ENCODE results near the gene GPR37.

GPR37 gene

GRCh38 chr7:124751027-124751426, 14.6 kb downstream of the GPR37 start:
- peaks cover 11% of the 10 kb centered on the region for H3K27me3 Mint-ChIP-seq

GRCh38 chr7:124747072-124747471, 18.5 kb downstream of the GPR37 start:
- peaks cover 11% of the 10 kb centered on the region for H3K27me3 Mint-ChIP-seq
- no peaks in the 10 kb centered on the region for H3K36me3 Mint-ChIP-seq (ENCODE audit: insufficient read depth)
- no peak overlapping the region for H3K27ac Mint-ChIP-seq (ENCODE audit: low read depth)
- H3K9me3 Mint-ChIP-seq: no peaks in the 10 kb centered on the region
- DNase-seq (ENCODE audit: low spot score in 2 of 2) (no peak), ATAC-seq (replicated peaks; ENCODE audit: extremely low read depth, poor library complexity, severe bottlenecking) (no peak)
- no peak overlapping the region for H3K4me3 Mint-ChIP-seq
- no peaks in the 10 kb centered on the region for H3K4me1 Mint-ChIP-seq

More at GRCh38 chr7:124751027-124751426, 14.6 kb downstream of the GPR37 start:
- no peak for DNase-seq (ENCODE audit: low spot score in 2 of 2)
- no peak for ATAC-seq (replicated peaks; ENCODE audit: extremely low read depth, poor library complexity, severe bottlenecking)
- no peak overlapping the region for H3K27ac Mint-ChIP-seq (ENCODE audit: low read depth)
- no peaks in the 10 kb centered on the region for H3K4me1 Mint-ChIP-seq
- H3K36me3 Mint-ChIP-seq (ENCODE audit: insufficient read depth): no peaks in the 10 kb centered on the region
- no peak overlapping the region for H3K4me3 Mint-ChIP-seq
- H3K9me3 Mint-ChIP-seq: no peaks in the 10 kb centered on the region

- Mint-ChIP-seq H3K27me3 (peaks cover 7% of the 10 kb centered on the region), H3K36me3 (ENCODE audit: insufficient read depth) (no peaks in the 10 kb centered on the region), H3K9me3 (peaks cover 3% of the 10 kb centered on the region), H3K27ac (ENCODE audit: low read depth) (no peak overlapping the region), H3K4me1 (no peaks in the 10 kb centered on the region), H3K4me3 (no peak overlapping the region)
- ATAC-seq (replicated peaks; ENCODE audit: extremely low read depth, poor library complexity, severe bottlenecking): no peak
- DNase-seq (ENCODE audit: low spot score in 2 of 2): no peak
Observed at GRCh38 chr7:124738639-124739038, 27.0 kb downstream of the GPR37 start.

- no peak overlapping the region for H3K4me3 Mint-ChIP-seq
- no peak overlapping the region for H3K27ac Mint-ChIP-seq (ENCODE audit: low read depth)
- H3K36me3 Mint-ChIP-seq (ENCODE audit: insufficient read depth): no peaks in the 10 kb centered on the region
- no peaks in the 10 kb centered on the region for H3K4me1 Mint-ChIP-seq
- ATAC-seq (replicated peaks; ENCODE audit: extremely low read depth, poor library complexity, severe bottlenecking) (no peak), DNase-seq (ENCODE audit: low spot score in 2 of 2) (no peak)
- peaks cover 3% of the 10 kb centered on the region for H3K9me3 Mint-ChIP-seq
- H3K27me3 Mint-ChIP-seq: peaks cover 7% of the 10 kb centered on the region
Observed at GRCh38 chr7:124737760-124738300, 27.8 kb downstream of the GPR37 start.

GRCh38 chr7:124728610-124729009, 37.0 kb downstream of the GPR37 start:
- DNase-seq (ENCODE audit: low spot score in 2 of 2): no peak
- Mint-ChIP-seq H3K4me1 (no peaks in the 10 kb centered on the region), H3K36me3 (ENCODE audit: insufficient read depth) (peaks cover 4% of the 10 kb centered on the region), H3K9me3 (peaks cover 9% of the 10 kb centered on the region), H3K4me3 (no peak overlapping the region), H3K27ac (ENCODE audit: low read depth) (no peak overlapping the region), H3K27me3 (peaks cover 17% of the 10 kb centered on the region)
- no peak for ATAC-seq (replicated peaks; ENCODE audit: extremely low read depth, poor library complexity, severe bottlenecking)

- no peak for DNase-seq (ENCODE audit: low spot score in 2 of 2)
- H3K27ac Mint-ChIP-seq (ENCODE audit: low read depth): no peak overlapping the region
- H3K4me3 Mint-ChIP-seq: no peak overlapping the region
- peaks cover 5% of the 10 kb centered on the region for H3K27me3 Mint-ChIP-seq
- H3K36me3 Mint-ChIP-seq (ENCODE audit: insufficient read depth): peaks cover 3% of the 10 kb centered on the region
- H3K9me3 Mint-ChIP-seq: peaks cover 3% of the 10 kb centered on the region
- no peaks in the 10 kb centered on the region for H3K4me1 Mint-ChIP-seq
- ATAC-seq (replicated peaks; ENCODE audit: extremely low read depth, poor library complexity, severe bottlenecking): no peak
Observed at GRCh38 chr7:124724507-124725192, 40.9 kb downstream of the GPR37 start.

- no peak for DNase-seq (ENCODE audit: low spot score in 2 of 2)
- peaks cover 3% of the 10 kb centered on the region for H3K36me3 Mint-ChIP-seq (ENCODE audit: insufficient read depth)
- H3K27ac Mint-ChIP-seq (ENCODE audit: low read depth): no peak overlapping the region
- no peaks in the 10 kb centered on the region for H3K27me3 Mint-ChIP-seq
- ATAC-seq (replicated peaks; ENCODE audit: extremely low read depth, poor library complexity, severe bottlenecking): no peak
- H3K9me3 Mint-ChIP-seq: no peaks in the 10 kb centered on the region
- no peak overlapping the region for H3K4me3 Mint-ChIP-seq
- no peaks in the 10 kb centered on the region for H3K4me1 Mint-ChIP-seq
Observed at GRCh38 chr7:124724079-124724478, 41.5 kb downstream of the GPR37 start.

- Mint-ChIP-seq H3K27me3 (no peaks in the 10 kb centered on the region), H3K4me1 (no peaks in the 10 kb centered on the region), H3K9me3 (no peaks in the 10 kb centered on the region), H3K27ac (ENCODE audit: low read depth) (no peak overlapping the region), H3K4me3 (no peak overlapping the region), H3K36me3 (ENCODE audit: insufficient read depth) (peaks cover 3% of the 10 kb centered on the region)
- ATAC-seq (replicated peaks; ENCODE audit: extremely low read depth, poor library complexity, severe bottlenecking) (no peak), DNase-seq (ENCODE audit: low spot score in 2 of 2) (no peak)
Observed at GRCh38 chr7:124723012-124723411, 42.6 kb downstream of the GPR37 start.

- Mint-ChIP-seq H3K4me3 (no peak overlapping the region), H3K27ac (ENCODE audit: low read depth) (no peak overlapping the region), H3K9me3 (no peaks in the 10 kb centered on the region), H3K36me3 (ENCODE audit: insufficient read depth) (peaks cover 3% of the 10 kb centered on the region), H3K4me1 (no peaks in the 10 kb centered on the region), H3K27me3 (no peaks in the 10 kb centered on the region)
- no peak for ATAC-seq (replicated peaks; ENCODE audit: extremely low read depth, poor library complexity, severe bottlenecking)
- no peak for DNase-seq (ENCODE audit: low spot score in 2 of 2)
Observed at GRCh38 chr7:124722292-124722691, 43.3 kb downstream of the GPR37 start.

- Mint-ChIP-seq H3K4me3 (no peak overlapping the region), H3K36me3 (ENCODE audit: insufficient read depth) (no peaks in the 10 kb centered on the region), H3K27me3 (no peaks in the 10 kb centered on the region)
Observed at GRCh38 chr7:124720195-124720594, 45.4 kb downstream of the GPR37 start.

GRCh38 chr7:124718032-124718766, 47.4 kb downstream of the GPR37 start:
- Mint-ChIP-seq H3K9me3 (peaks cover 6% of the 10 kb centered on the region), H3K27ac (ENCODE audit: low read depth) (no peak overlapping the region), H3K27me3 (no peaks in the 10 kb centered on the region), H3K4me1 (no peaks in the 10 kb centered on the region), H3K36me3 (ENCODE audit: insufficient read depth) (no peaks in the 10 kb centered on the region), H3K4me3 (no peak overlapping the region)
- ATAC-seq (replicated peaks; ENCODE audit: extremely low read depth, poor library complexity, severe bottlenecking) (no peak), DNase-seq (ENCODE audit: low spot score in 2 of 2) (no peak)

More at GRCh38 chr7:124720195-124720594, 45.4 kb downstream of the GPR37 start:
- DNase-seq (ENCODE audit: low spot score in 2 of 2) (no peak), ATAC-seq (replicated peaks; ENCODE audit: extremely low read depth, poor library complexity, severe bottlenecking) (no peak)
- Mint-ChIP-seq H3K27ac (ENCODE audit: low read depth) (no peak overlapping the region), H3K4me1 (no peaks in the 10 kb centered on the region), H3K9me3 (peaks cover 6% of the 10 kb centered on the region)

- H3K27me3 Mint-ChIP-seq: no peaks in the 10 kb centered on the region
- H3K4me1 Mint-ChIP-seq: no peaks in the 10 kb centered on the region
- no peaks in the 10 kb centered on the region for H3K36me3 Mint-ChIP-seq (ENCODE audit: insufficient read depth)
- DNase-seq (ENCODE audit: low spot score in 2 of 2) (no peak), ATAC-seq (replicated peaks; ENCODE audit: extremely low read depth, poor library complexity, severe bottlenecking) (no peak)
- H3K27ac Mint-ChIP-seq (ENCODE audit: low read depth): no peak overlapping the region
- H3K9me3 Mint-ChIP-seq: peaks cover 6% of the 10 kb centered on the region
- no peak overlapping the region for H3K4me3 Mint-ChIP-seq
Observed at GRCh38 chr7:124716894-124717293, 48.7 kb downstream of the GPR37 start.

- no peaks in the 10 kb centered on the region for H3K27me3 Mint-ChIP-seq
- DNase-seq (ENCODE audit: low spot score in 2 of 2) (no peak), ATAC-seq (replicated peaks; ENCODE audit: extremely low read depth, poor library complexity, severe bottlenecking) (no peak)
- H3K4me1 Mint-ChIP-seq: no peaks in the 10 kb centered on the region
- H3K4me3 Mint-ChIP-seq: no peak overlapping the region
- no peak overlapping the region for H3K27ac Mint-ChIP-seq (ENCODE audit: low read depth)
- H3K9me3 Mint-ChIP-seq: peaks cover 12% of the 10 kb centered on the region
- H3K36me3 Mint-ChIP-seq (ENCODE audit: insufficient read depth): no peaks in the 10 kb centered on the region
Observed at GRCh38 chr7:124713086-124713485, 52.5 kb downstream of the GPR37 start.

Data from central memory CD8-positive, alpha-beta T cell (primary cell).